B cell (primary cell): ENCODE results near the gene NREP. TPM values are rescaled to one million over a fixed set of nuclear protein-coding genes. Genes with fewer than 3 reads are reported as not detected.

Source experiments
- ATAC-seq: fragments of 200-7000 bp; cut with Tn5 transposase; one replicate; pipeline ENCODE4 v1.10.0; 2021; ENCODE audit warnings: low read depth, mild to moderate bottlenecking, moderate number of reproducible peaks, moderate library complexity
- CTCF ChIA-PET: fragments of 350-600 bp; sonication (Branson Sonifier 250); formaldehyde crosslinking; loops from one replicate; lab custom pipeline; 2021; ENCODE audit warnings: antibody characterized with exemption, inconsistent platforms; lab: Charles Lee
- POLR2A ChIA-PET: fragments of 350-600 bp; sonication (Branson Sonifier 250); formaldehyde crosslinking; loops from one replicate; lab custom pipeline; 2021; ENCODE audit warnings: antibody characterized with exemption; lab: Charles Lee
- DNase-seq: peaks from one replicate; pipeline ENCODE4 v3.0.0; 2013
- H2AFZ ChIP-seq: 2 replicates; pipeline ENCODE4 v1.6.1; 2012; ENCODE audit warnings: mild to moderate bottlenecking, low read depth, low read length; ENCODE audit not compliant: insufficient read depth, poor library complexity, severe bottlenecking
- H3K27ac ChIP-seq, 2 donors: 1 replicate in 1 of 2; 2 replicates in 1 of 2; pipeline ENCODE4 v1.5.1; 2012 to 2013; ENCODE audit warnings: low read length in 2 of 2, mild to moderate bottlenecking in 2 of 2, moderate library complexity in 1 of 2
- H3K27me3 ChIP-seq, 4 experiments: fragments of 200-600 bp in 1 of 4; sonication (generic) in 1 of 4; replicated peaks in 1 of 4; 1 replicate in 2 of 4; 2 replicates in 2 of 4; pipeline versions ENCODE4 v1.6.1 to v1.7.0; 2013 to 2016; ENCODE audit warnings: low read length in 3 of 4, mild to moderate bottlenecking in 2 of 4, mixed read lengths in 1 of 4, moderate library complexity in 1 of 4; ENCODE audit not compliant: insufficient read depth in 4 of 4, control insufficient read depth in 3 of 4; ENCODE audit errors: control extremely low read depth in 1 of 4
- H3K36me3 ChIP-seq, 2 experiments: replicated peaks in 1 of 2; 1 replicate in 1 of 2; 2 replicates in 1 of 2; pipeline versions ENCODE4 v1.6.1 to v1.7.1; 2013; ENCODE audit warnings: low read length in 1 of 2; ENCODE audit not compliant: insufficient read depth in 2 of 2, control insufficient read depth in 1 of 2; ENCODE audit errors: control extremely low read depth in 1 of 2, extremely low read depth in 1 of 2
- H3K4me1 ChIP-seq, 2 donors: fragments of 200-600 bp in 1 of 2; sonication (generic) in 1 of 2; 1 replicate in 1 of 2; 2 replicates in 1 of 2; pipeline versions ENCODE4 v1.5.1 to v1.6.1; 2013 to 2017; ENCODE audit warnings: low read length in 2 of 2; ENCODE audit not compliant: control insufficient read depth in 2 of 2, insufficient read depth in 2 of 2
- H3K4me2 ChIP-seq: replicated peaks from 2 replicates; pipeline ENCODE3; 2012; ENCODE audit warnings: mild to moderate bottlenecking, low read depth, low read length; ENCODE audit not compliant: poor library complexity, severe bottlenecking
- H3K4me3 ChIP-seq, 5 experiments: fragments of 200-600 bp in 1 of 5; sonication (generic) in 1 of 5; 1 replicate in 3 of 5; 2 replicates in 2 of 5; pipeline versions ENCODE4 v1.5.1 to v1.7.0; 2011 to 2016; ENCODE audit warnings: low read length in 4 of 5, mild to moderate bottlenecking in 4 of 5, low read depth in 2 of 5, control low read depth in 1 of 5, moderate library complexity in 1 of 5; ENCODE audit not compliant: insufficient read depth in 1 of 5; ENCODE audit errors: control extremely low read depth in 1 of 5, extremely low read depth in 1 of 5
- H3K79me2 ChIP-seq: fragments of 200-600 bp; sonication (generic); one replicate; pipeline ENCODE4 v1.6.0; 2016; ENCODE audit warnings: low read length; ENCODE audit not compliant: control insufficient read depth, insufficient read depth
- H3K9ac ChIP-seq: fragments of 200-600 bp; sonication (generic); 2 replicates; pipeline ENCODE4 v1.6.1; 2017; ENCODE audit warnings: mild to moderate bottlenecking, low read length, moderate library complexity
- H3K9me3 ChIP-seq, 3 donors: one replicate each; pipeline versions ENCODE4 v1.6.1 to v1.7.1; 2013; ENCODE audit warnings: low read length in 2 of 3; ENCODE audit not compliant: control insufficient read depth in 2 of 3, insufficient read depth in 1 of 3; ENCODE audit errors: control extremely low read depth in 1 of 3
- H4K20me1 ChIP-seq: 2 replicates; pipeline ENCODE4 v1.6.0; 2012; ENCODE audit warnings: mild to moderate bottlenecking, low read length; ENCODE audit not compliant: insufficient read depth, control insufficient read depth, poor library complexity, severe bottlenecking
- H3K27ac Mint-ChIP-seq: one replicate; pipeline ENCODE4 v1.8.0; 2021; ENCODE audit warnings: mixed read lengths
- H3K27me3 Mint-ChIP-seq: one replicate; pipeline ENCODE4 v1.8.0; 2021; ENCODE audit warnings: mixed read lengths
- H3K4me1 Mint-ChIP-seq: one replicate; pipeline ENCODE4 v1.8.0; 2021; ENCODE audit warnings: mixed read lengths
- H3K4me3 Mint-ChIP-seq: one replicate; pipeline ENCODE4 v1.8.0; 2021; ENCODE audit warnings: mixed read lengths
- H3K9me3 Mint-ChIP-seq: one replicate; pipeline ENCODE4 v1.8.0; 2022; ENCODE audit warnings: mixed read lengths; ENCODE audit not compliant: insufficient read depth
- EZH2 ChIP-seq: IDR thresholded peaks from 2 replicates; pipeline ENCODE4 v1.6.1; 2012; ENCODE audit warnings: borderline replicate concordance, low read depth, mild to moderate bottlenecking, moderate library complexity, low read length; ENCODE audit not compliant: insufficient read depth, poor library complexity, severe bottlenecking
- WGBS: methylation state at CpG from one replicate; pipeline ENCODE4 v1.1.5; 2013; ENCODE audit warnings: missing lambda C conversion rate; ENCODE audit not compliant: insufficient coverage; 5-methylcytosine and 5-hydroxymethylcytosine counted together
- intact Hi-C: fragments of 100-400 bp; cut with micrococcal nuclease; formaldehyde crosslinking; loops from one replicate; pipeline ENCODE4 v1.10.0; 2022
- polyA plus RNA-seq: library from polyadenylated mRNA; depleted of rRNA; stranded (reverse); fragments of >200 nt; gene quantifications from 2 replicates; pipeline ENCODE4 v1.2.3, GENCODE V29; 2012
- total RNA-seq, 2 donors: library from RNA; stranded (reverse); fragments of 120-200 nt in 1 of 2; gene quantifications; 1 replicate in 1 of 2; 2 replicates in 1 of 2; pipeline versions ENCODE4 v1.2.3 to v1.2.4, GENCODE V29; 2013 to 2022
- TF ChIP-seq, protein P1 (sequence below): fragments of 200-600 bp; IDR thresholded peaks from one replicate; pipeline ENCODE4 v1.8.0; 2022; ENCODE audit warnings: antibody characterized with exemption, mild to moderate bottlenecking

NREP gene
- total and polyA plus RNA-seq, 2 donors (not counting 1 experiment from before 2014, with no cell fraction given): 6.7 to 17.0 TPM

GRCh38 chr5:111738118-111738517 lies 18.9 kb downstream of the NREP start:
- Histone ChIP-seq H4K20me1 (no peaks in the 10 kb centered on the region), H3K4me1 (peaks cover 0 to 11% of the 10 kb centered on the region in 2 donors), H3K9ac (no peak overlapping the region), H3K36me3 (no peaks in the 10 kb centered on the region), H2AFZ (no peak overlapping the region), H3K4me3 (no peak overlapping the region), H3K79me2 (no peaks in the 10 kb centered on the region), H3K27me3 (no peaks in the 10 kb centered on the region), H3K9me3 (no peaks in the 10 kb centered on the region), H3K27ac (no peak overlapping the region), H3K4me2 (no peak overlapping the region)
- Mint-ChIP-seq H3K4me1 (peaks cover 14% of the 10 kb centered on the region), H3K9me3 (no peaks in the 10 kb centered on the region), H3K4me3 (no peak overlapping the region), H3K27me3 (no peaks in the 10 kb centered on the region), H3K27ac (no peak overlapping the region)
- WGBS: 70% methylated on average over 3 of the region's 5 CpGs
- ChIA-PET CTCF (no interaction called here), POLR2A (no interaction called here)
- intact Hi-C loops: no loop called here
- no peak for DNase-seq
- TF ChIP-seq, protein P1, sequence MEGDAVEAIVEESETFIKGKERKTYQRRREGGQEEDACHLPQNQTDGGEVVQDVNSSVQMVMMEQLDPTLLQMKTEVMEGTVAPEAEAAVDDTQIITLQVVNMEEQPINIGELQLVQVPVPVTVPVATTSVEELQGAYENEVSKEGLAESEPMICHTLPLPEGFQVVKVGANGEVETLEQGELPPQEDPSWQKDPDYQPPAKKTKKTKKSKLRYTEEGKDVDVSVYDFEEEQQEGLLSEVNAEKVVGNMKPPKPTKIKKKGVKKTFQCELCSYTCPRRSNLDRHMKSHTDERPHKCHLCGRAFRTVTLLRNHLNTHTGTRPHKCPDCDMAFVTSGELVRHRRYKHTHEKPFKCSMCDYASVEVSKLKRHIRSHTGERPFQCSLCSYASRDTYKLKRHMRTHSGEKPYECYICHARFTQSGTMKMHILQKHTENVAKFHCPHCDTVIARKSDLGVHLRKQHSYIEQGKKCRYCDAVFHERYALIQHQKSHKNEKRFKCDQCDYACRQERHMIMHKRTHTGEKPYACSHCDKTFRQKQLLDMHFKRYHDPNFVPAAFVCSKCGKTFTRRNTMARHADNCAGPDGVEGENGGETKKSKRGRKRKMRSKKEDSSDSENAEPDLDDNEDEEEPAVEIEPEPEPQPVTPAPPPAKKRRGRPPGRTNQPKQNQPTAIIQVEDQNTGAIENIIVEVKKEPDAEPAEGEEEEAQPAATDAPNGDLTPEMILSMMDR: no peak
- no peak for TF ChIP-seq EZH2
- ATAC-seq: no peak

- no peaks in the 10 kb centered on the region for H3K9me3 Mint-ChIP-seq
- intact Hi-C loops: no loop called here
- Histone ChIP-seq H2AFZ (no peak overlapping the region), H3K27ac (no peak overlapping the region), H3K9me3 (no peaks in the 10 kb centered on the region), H4K20me1 (no peaks in the 10 kb centered on the region), H3K36me3 (no peaks in the 10 kb centered on the region), H3K4me2 (no peak overlapping the region), H3K4me1 (peaks cover 0 to 11% of the 10 kb centered on the region in 2 donors), H3K9ac (no peak overlapping the region), H3K79me2 (no peaks in the 10 kb centered on the region), H3K4me3 (no peak overlapping the region), H3K27me3 (no peaks in the 10 kb centered on the region)
- peaks cover 14% of the 10 kb centered on the region for H3K4me1 Mint-ChIP-seq
- WGBS: no CpG with 5 or more reads among the region's 1 CpG
- TF ChIP-seq, protein P1: no peak
- TF ChIP-seq EZH2: no peak
- no peaks in the 10 kb centered on the region for H3K27me3 Mint-ChIP-seq
- DNase-seq (no peak), ATAC-seq (no peak)
- H3K4me3 Mint-ChIP-seq: no peak overlapping the region
- no peak overlapping the region for H3K27ac Mint-ChIP-seq
- CTCF ChIA-PET: interaction anchor here (0.9 kb wide), 1 partner anchor 15 kb away, joined by 4 read pairs; no protein-coding TSS in a partner anchor
- POLR2A ChIA-PET: no interaction called here
Observed at GRCh38 chr5:111737716-111738115, 19.3 kb downstream of the NREP start.
